ENCODE measurements around the gene BACH2.

DNA sequence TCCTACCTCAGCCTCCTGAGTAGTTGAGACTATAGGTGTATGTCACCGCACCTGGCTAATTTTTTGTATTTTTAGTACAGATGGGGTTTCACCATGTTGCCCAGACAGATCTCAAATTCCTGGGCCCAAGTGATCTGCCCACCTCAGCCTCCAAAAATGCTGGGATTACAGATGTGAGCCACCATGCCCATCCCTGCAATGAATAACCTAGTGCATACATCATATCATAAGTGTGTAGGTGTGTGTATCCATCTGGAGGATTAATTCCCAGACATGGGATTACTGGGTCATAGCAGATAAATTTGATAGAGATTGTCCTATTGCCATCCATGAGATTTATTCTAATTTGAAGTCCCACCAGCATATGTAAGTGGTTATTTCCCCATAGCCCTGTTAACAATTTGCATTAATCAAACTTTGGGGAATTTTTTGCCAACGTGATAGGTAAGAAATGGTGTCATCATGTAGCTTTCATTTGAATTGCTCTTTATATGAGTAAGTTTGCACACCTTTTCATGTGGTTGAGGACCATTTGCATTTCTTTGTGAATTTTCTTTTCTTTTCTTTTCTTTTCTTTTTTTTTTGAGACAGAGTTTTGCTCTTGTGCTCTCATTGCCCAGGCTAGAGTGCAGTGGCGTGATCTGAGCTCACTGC lies 29.9 kb upstream of the BACH2 start:
- TF ChIP-seq, protein P1, sequence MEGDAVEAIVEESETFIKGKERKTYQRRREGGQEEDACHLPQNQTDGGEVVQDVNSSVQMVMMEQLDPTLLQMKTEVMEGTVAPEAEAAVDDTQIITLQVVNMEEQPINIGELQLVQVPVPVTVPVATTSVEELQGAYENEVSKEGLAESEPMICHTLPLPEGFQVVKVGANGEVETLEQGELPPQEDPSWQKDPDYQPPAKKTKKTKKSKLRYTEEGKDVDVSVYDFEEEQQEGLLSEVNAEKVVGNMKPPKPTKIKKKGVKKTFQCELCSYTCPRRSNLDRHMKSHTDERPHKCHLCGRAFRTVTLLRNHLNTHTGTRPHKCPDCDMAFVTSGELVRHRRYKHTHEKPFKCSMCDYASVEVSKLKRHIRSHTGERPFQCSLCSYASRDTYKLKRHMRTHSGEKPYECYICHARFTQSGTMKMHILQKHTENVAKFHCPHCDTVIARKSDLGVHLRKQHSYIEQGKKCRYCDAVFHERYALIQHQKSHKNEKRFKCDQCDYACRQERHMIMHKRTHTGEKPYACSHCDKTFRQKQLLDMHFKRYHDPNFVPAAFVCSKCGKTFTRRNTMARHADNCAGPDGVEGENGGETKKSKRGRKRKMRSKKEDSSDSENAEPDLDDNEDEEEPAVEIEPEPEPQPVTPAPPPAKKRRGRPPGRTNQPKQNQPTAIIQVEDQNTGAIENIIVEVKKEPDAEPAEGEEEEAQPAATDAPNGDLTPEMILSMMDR (IDR thresholded peaks at IDR 0.05): no peak
- TF ChIP-seq POLR2A (IDR thresholded peaks at IDR 0.05): no peak
